Measurements from ENCODE around the gene DUSP22.

DUSP22 gene

GRCh38 chr6:311679-312220 lies 19.5 kb downstream of the DUSP22 start:
- no peak for DNase-seq

GRCh38 chr6:313087-313486 lies 20.8 kb downstream of the DUSP22 start:
- DNase-seq = no peak

GRCh38 chr6:313917-314316 lies 21.6 kb downstream of the DUSP22 start:
- DNase-seq = no peak

- DNase-seq = no peak
Measured at GRCh38 chr6:314377-314776, 22.1 kb downstream of the DUSP22 start.

- no peak for DNase-seq
Measured at GRCh38 chr6:315226-315625, 22.9 kb downstream of the DUSP22 start.

- no peak for DNase-seq
Measured at GRCh38 chr6:315921-316752, 23.9 kb downstream of the DUSP22 start.

GRCh38 chr6:316753-317038 lies 24.4 kb downstream of the DUSP22 start:
- no peak for DNase-seq

GRCh38 chr6:317060-317447 lies 24.8 kb downstream of the DUSP22 start:
- no peak for DNase-seq

- no peak for DNase-seq
Measured at GRCh38 chr6:317448-318144, 25.3 kb downstream of the DUSP22 start.

- no peak for DNase-seq
Measured at GRCh38 chr6:318243-318890, 26.1 kb downstream of the DUSP22 start.

GRCh38 chr6:319177-320131 lies 27.2 kb downstream of the DUSP22 start:
- DNase-seq = no peak

- no peak for DNase-seq
Measured at GRCh38 chr6:320351-321157, 28.3 kb downstream of the DUSP22 start.

GRCh38 chr6:321158-321438 lies 28.8 kb downstream of the DUSP22 start:
- no peak for DNase-seq

GRCh38 chr6:321536-322258 lies 29.4 kb downstream of the DUSP22 start:
- DNase-seq = no peak

- no peak for DNase-seq
Measured at GRCh38 chr6:322259-322930, 30.1 kb downstream of the DUSP22 start.

GRCh38 chr6:322940-323729 lies 30.8 kb downstream of the DUSP22 start:
- no peak for DNase-seq

GRCh38 chr6:323730-324088 lies 31.4 kb downstream of the DUSP22 start:
- DNase-seq = no peak

GRCh38 chr6:324116-324728 lies 31.9 kb downstream of the DUSP22 start:
- DNase-seq = no peak

GRCh38 chr6:324729-325125 lies 32.4 kb downstream of the DUSP22 start:
- no peak for DNase-seq

Data from HCEC 1CT (cell line).